GM19023 (cell line): Measurements from ENCODE around the gene CCDC136.

Experiments used
- ATAC-seq: cut with Tn5 transposase; IDR thresholded peaks from one replicate; pipeline ENCODE4 v1.9.1; 2021; ENCODE audit warnings: mild to moderate bottlenecking, moderate library complexity; ENCODE audit not compliant: unreplicated experiment

Gene CCDC136

DNA sequence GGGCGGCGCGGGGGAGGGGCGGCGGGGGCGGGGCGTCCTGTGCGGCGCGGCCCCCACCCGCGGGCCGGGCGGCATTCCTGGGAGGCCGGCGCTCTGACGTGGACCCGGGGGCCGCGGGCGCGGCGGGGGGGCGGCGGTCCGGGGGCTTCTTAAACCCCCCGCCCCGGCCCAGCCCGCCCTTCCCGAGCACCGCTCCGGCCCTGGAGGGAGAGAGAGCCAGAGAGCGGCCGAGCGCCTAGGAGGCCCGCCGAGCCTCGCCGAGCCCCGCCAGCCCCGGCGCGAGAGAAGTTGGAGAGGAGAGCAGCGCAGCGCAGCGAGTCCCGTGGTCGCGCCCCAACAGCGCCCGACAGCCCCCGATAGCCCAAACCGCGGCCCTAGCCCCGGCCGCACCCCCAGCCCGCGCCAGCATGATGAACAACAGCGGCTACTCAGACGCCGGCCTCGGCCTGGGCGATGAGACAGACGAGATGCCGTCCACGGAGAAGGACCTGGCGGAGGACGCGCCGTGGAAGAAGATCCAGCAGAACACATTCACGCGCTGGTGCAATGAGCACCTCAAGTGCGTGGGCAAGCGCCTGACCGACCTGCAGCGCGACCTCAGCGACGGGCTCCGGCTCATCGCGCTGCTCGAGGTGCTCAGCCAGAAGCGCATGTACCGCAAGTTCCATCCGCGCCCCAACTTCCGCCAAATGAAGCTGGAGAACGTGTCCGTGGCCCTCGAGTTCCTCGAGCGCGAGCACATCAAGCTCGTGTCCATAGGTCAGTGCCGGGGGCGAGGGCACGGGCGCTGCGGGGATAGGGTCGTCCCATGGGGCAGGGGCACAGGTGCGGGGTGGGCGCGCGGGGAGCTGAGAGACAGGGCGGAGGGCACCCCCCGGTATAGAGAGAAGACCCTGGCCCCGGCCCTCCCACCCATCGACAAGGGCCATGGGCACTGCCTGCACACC, 38.7 kb downstream of the CCDC136 start, which contains the start of gene FLNC:
Gene FLNC (plus strand): TSS at position 176 of the 947 bp plus-strand sequence. CDS start 232 bp downstream, at position 408.
- ATAC-seq = no peak

DNA sequence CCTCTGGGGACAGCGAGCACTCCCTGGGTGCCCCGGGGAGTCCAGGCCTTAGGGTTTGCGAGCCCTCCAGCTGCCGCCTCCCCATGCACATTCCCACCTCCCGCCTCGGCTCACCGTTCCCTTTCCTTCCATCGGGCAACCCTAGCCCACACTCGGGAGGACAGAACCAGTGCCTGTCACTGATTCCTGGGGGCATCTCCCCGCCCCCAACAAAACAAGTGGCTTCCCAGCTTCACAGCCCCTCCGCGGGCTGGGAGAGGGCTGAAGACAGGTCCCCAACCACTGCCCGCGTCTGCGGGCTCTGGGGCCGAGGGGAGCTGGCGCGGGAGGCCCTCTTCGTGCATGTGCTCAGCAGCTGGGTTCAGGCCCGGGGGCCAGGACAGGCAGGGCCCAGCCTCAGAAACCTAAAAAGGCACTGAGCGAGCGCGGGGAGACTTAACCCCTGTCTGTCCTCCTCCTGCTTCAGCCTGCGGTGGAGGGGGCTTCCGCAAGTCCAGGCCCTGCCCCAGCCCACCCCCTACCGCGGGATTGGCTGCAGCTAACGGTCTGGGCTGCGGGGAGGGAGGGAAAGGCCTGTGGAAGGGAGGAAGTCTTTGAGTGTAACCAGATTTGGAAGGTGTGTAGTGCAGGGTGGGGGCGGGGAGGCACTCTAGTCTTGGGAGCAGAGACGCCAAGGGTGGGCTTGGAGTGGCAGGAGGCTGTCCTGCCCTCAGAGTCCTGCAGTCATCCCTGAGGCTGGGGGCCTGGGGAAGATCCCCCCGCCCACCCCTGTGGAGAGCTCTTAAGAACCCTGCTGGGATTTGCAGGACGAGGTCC, 39.6 kb downstream of the CCDC136 start:
- no peak for ATAC-seq

DNA sequence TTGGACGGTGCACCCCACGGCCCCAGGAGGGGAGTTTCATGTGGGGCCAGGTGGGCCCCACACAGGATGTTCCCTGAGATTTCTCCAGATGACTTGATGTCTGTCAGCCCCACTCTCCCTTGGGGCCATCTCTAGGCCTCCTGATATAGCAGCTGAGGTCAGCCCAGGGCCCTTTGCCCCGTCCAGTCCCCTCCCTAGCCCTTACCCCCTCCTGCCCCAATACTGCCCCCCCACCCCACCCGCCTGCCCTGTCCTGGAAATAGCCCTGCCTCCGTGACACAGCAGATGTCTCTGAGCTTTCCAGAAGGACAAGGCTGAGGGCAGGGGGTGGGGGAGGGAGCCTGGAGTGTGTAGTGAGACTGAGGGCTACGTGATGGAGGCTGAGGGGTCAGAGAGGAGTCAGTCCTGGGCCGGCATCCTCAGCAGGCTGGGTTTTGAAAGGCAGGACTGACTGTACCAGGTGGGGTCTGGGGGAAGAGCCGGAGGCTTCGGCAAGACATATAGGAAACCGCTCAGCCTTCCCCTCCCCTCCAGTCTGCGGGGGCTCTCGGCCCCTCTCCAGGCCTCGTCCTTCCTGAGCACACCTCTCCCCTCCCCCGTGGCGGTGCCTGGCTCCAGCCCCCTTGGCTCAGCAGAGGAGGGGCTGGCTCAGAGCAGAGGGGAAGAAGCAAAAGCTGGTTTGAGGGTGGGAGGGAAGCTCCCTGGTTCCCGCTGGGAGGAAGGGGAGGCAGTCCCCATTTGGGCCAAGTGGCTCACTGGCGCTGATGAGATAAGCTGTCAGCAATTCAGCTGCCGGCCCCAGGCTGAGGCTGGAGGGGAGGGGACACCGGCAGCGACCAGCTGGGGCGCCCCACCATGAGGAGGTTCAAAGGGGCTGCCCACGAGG, 40.5 kb downstream of the CCDC136 start:
- no peak for ATAC-seq

DNA sequence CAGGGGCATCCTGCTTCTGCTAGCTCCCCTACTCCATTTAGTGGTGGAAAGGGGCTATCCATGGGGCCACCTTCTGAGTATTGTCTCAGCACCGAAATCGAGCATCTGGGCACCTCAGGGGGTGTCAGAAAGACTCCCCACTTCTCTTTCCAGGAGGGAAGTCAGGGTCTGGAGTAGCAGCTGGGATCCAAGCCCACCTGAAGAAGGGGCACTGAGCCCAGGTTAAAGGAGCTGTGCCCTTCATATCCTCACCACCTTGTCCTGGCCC, 41.0 kb downstream of the CCDC136 start:
- ATAC-seq = no peak

DNA sequence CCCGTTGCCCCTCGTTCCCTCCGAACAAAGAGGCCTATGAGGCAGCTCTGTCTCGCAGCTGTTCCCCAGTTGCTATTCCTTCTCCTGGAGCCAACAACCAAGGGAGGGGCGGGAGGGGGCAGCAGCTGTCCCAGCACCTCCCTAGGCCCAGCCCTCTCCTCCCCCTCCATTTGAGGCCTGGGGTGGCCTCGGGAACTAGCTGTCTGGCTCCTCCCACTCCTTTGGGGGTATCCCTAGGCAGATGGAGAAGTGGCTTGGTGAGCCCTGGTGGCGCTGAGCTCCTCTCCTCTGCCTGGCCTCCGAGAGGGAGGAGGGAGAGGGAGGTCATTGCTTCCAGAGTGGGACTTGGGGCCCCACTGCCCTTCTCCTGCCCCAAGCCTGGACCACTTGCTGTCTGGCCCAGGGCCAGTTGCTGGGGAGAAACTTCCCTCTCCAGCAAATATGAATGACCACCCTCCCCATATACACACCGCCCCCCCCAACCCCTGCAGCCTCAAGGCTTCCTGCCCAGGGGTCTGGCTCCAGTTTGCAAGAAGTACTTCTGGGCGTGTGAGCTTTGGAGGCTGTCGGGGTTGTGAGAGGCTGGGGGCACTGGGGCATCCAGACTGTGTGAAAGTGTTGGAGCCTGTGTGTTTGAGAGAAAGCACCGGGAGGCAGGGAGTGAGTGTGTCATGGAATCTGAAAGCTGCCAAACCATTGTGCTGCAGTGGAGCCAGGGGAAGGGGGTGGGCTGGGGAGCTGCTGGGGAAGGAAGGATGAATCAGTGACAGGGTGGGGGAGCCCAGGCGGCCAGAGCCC, 41.6 kb downstream of the CCDC136 start:
- no peak for ATAC-seq

DNA sequence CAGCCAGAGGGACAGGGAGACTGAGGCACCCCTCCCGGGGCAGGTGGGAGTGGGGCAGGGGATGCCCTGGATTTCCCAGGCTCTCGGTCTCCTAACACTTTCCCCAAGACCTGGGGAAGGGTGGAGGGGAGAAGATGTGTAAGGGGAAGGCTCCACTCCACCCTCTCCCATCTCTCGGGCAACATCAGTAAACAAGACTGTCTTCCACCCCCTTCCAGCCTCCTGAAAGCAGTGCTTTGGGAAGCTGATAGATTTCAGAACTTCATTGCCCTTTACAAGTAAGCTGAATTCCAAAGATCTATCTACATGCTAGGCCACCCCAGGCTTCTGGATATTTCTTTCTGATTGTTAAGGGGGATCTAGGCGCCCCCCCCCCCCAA, 42.2 kb downstream of the CCDC136 start:
- ATAC-seq = no peak

DNA sequence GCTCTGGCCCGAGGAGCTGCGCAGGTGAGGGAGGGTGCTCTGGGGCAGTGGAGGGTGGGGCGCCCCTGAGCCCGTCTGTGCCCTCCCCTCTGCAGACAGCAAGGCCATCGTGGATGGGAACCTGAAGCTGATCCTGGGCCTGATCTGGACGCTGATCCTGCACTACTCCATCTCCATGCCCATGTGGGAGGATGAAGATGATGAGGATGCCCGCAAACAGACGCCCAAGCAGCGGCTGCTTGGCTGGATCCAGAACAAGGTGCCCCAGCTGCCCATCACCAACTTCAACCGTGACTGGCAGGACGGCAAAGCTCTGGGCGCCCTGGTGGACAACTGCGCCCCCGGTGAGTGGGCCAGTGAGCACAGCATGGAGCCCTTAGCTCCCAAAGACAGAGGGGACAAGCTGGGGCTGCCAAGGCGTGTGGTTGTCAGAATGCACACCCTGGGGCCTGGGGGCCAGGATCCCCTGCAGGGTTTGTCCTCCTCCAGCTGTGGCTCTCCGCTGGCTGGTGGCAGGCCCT, 43.5 kb downstream of the CCDC136 start:
- no peak for ATAC-seq

DNA sequence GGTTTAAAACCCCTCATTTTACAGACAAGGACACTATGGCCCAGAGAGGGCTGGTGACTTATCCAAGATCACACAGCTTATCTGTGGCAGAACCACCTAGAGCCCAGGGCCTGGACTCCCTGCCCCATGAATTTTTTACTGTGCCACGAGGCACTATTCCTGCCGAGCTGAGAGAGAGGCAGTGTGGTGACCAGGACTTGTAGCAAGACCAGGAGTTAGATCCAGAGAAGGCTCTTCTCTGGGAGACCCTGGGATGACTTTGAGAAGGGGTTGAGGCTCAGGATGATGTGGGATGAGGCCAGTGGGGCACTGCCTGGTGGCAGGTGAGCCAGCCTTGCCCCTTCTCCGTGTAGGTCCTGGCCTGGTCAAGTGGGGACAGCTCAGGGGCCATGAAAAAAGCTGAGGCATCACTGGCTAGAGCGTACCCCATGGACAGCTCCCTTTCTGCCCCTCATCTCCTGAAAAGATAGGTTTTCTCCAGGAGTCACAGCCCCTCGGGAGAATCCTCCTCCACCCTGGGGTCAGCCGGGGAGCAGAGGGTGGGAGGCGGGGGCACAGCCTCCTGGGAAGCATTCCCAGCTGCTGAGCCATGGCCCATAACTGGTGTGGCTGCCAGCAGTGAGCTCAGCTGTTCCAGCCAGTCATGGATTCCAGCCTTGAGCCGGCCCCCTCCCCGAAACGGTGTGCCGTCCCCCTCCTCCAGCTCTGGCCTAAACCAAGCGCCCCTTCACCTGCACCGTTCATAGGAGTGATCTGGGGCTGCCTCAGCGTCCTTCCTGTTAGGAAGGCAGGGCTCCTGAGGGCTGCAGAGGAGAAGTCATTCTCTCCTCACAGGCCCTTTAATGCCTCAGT, 44.2 kb downstream of the CCDC136 start:
- no peak for ATAC-seq

DNA sequence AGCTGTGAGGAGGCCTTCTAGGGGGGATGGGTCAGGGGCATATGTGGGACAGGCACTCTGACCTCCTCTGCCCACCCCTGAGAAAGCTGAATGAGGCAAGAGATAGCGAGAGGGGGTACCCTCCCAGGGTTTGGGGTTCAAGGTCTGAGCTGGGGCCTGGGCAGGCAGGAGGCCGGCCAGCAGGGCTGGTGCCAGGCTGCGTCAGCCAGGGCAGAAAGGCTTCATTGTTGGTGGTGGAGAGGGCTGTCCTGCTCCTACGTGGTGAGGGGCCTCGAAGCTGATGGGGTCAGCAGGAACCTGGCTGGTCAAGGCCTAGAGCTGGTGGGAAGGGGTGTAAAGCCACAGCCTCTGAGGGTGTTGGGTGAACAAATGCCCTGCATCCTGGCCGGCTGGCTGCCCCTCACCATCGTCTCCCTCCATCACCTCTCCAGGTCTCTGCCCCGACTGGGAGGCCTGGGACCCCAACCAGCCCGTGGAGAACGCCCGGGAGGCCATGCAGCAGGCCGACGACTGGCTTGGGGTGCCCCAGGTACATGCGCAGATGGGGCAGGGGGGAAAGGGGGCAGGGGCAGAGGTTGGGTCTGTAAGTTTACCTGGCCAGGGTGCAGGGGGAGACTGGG, 45.1 kb downstream of the CCDC136 start:
- ATAC-seq = no peak

DNA sequence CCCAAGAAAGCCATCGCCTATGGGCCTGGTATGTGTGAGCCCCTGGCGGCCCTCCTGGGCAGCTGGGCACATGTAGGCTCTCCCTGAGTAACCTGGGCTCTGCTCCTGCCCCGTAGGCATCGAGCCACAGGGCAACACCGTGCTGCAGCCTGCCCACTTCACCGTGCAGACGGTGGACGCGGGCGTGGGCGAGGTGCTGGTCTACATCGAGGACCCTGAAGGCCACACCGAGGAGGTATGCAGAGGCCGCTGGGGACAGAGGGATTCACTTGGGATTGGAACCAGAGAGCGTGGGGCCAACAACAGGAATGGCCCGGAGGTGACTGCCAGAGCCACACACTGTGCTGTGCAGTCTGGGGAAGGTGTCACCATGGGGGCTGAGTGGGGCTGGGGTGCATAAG, 45.8 kb downstream of the CCDC136 start:
- no peak for ATAC-seq

DNA sequence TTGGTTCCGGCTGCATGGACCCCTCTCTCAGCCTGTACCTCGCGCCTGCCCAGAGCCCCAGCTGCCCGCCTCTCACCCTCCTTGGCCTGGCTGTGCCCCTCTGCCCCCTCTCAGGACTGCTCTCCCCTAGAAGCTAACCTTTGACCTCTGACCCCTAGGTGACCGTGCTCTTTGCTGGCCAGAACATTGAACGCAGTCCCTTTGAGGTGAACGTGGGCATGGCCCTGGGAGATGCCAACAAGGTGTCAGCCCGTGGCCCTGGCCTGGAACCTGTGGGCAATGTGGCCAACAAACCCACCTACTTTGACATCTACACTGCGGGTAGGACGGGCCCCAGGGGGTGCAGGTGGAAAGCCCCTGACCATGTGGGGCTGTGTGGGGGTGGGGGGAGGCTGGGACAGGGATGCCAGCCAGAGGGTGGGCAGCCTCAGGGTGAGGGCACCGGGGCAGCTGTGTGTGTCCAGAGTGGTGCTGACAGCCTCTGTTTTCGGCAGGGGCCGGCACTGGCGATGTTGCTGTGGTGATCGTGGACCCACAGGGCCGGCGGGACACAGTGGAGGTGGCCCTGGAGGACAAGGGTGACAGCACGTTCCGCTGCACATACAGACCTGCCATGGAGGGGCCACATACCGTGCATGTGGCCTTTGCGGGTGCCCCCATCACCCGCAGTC, 46.5 kb downstream of the CCDC136 start:
- no peak for ATAC-seq

DNA sequence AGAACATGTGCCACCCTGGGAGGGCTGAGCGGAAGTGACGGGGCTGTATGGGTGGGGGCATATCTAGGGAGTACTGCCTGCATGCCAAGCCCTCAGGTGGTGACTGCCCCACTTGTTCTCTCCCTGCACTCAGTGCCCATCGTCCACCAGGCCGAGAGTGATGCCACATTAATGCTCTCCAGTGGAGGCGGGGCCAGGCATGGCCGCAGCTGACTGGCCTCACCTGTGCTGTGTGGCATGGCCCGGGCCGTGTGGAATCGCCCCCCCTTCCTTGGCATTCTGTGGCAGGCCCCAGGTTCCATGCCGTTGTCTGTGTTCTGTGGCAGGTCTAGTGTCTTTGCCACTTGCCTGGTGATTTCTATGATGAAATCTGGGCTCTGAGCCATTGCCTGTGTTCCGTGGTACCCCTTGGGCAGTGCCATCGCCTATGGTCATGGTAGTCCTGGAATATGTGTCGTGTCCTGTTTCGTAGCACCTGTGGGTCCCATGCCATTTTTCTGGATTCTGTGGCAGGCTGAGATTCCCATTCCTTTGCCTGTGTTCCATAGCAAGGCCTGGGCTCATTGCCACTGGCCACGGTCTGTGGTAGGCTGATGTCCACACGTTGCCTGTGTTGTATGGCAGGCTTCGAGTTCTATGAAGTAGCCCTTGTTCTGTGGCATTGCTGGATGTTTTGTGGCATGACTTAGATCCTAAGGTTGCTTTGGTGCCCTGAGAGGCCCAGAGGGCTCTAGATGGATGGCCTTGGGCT, 47.4 kb downstream of the CCDC136 start:
- no peak for ATAC-seq

DNA sequence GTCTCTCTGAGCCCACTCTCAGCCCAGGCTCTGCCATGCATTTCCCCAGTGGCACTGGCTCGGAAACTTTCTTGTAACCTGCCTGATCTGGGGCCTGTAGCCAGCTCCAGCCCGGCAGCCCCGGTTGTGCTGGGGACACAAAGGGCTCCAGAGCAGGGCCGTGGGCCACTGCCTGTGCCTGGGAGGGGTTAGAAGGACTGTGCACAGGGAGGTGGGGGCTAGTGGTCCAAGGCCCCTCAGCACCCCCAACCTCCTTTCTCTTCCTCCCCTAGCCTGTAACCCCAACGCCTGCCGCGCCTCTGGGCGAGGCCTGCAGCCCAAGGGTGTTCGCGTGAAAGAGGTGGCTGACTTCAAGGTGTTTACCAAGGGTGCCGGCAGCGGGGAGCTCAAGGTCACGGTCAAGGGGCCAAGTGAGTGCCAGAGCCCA, 48.0 kb downstream of the CCDC136 start:
- no peak for ATAC-seq

DNA sequence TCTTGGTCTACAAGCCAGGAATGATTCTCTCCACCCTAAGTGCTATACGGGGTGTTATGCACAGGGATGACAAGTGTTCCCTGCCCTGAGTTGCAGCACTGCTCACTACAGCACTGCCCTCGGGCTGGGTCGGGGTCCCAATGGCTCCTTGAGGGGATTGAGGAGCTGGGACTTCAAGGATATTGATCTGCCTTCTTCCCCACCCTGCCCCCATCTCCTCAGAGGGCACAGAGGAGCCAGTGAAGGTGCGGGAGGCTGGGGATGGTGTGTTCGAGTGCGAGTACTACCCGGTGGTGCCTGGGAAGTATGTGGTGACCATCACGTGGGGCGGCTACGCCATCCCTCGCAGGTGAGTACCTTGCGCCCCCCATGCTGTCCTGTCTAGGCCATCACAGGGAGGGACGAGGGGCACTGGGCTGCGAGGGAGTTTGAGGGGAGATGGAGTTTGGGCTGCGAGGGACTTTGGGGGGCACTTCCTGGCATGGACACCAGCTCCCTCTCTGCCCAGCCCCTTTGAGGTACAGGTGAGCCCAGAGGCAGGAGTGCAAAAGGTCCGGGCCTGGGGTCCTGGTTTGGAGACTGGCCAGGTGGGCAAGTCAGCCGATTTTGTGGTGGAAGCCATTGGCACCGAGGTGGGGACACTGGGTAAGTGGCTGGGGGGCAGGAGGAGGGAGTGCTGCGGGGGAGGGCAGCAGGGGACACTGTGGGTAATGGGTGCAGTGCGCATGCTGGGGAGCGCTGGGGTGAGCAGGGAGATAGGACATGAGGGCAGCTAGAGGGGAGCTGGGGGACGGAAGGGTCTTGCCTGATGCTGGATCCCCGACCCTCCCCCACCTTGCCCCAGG, 48.8 kb downstream of the CCDC136 start:
- ATAC-seq = no peak

DNA sequence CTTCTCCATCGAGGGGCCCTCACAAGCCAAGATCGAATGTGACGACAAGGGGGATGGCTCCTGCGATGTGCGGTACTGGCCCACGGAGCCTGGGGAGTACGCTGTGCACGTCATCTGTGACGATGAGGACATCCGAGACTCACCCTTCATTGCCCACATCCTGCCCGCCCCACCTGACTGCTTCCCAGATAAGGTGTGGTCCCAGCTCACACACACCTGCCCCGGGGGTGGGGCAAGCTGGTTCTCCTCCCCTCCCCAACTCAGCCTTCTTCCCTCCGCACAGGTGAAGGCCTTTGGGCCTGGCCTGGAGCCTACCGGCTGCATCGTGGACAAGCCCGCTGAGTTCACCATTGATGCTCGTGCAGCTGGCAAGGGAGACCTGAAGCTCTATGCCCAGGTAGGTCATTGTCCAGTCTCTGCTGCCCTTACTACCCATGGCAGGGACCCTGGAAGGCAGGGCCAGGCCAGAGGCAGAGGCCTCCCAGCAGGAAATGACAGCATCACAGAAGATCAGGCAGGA, 49.5 kb downstream of the CCDC136 start:
- no peak for ATAC-seq

DNA sequence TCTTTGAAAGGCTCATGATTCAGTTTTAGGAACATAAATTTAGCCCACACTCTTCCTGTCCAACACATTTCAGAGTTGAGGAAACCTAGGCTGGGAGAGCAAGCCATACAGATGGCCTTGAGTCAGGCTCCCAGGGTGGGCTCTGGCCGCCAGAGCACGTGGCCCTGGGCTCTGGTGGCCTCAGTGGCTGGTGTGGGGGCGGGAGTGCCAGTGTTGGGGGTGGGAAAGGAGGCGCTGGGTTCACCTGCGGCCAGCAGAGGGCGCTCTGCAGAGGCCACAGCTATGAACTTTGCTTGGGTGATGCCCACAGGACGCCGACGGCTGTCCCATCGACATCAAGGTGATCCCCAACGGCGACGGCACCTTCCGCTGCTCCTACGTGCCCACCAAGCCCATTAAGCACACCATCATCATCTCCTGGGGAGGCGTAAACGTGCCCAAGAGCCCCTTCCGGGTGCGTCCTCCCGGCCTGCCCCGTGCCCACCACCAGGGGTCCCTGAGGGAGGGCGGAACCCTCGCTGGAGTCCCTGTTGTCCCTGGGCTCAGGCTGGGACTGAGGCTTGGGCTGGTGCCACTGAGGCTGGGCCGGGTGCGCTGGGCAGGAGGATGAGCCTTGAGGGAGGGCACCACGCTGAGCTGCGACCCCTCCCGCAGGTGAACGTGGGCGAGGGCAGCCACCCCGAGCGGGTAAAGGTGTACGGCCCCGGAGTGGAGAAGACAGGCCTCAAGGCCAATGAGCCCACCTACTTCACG, 50.3 kb downstream of the CCDC136 start:
- no peak for ATAC-seq
